Upper lobe of left lung (tissue), 4 donors: ENCODE data around the gene CYP24A1.

Source experiments
- POLR2A ChIP-seq, 4 donors: fragments of 450-650 bp; IDR thresholded peaks; one replicate each; pipeline ENCODE4 v1.5.1; 2016 to 2017; ENCODE audit warnings: antibody characterized with exemption in 4 of 4, mild to moderate bottlenecking in 2 of 4
- TF ChIP-seq, protein P1 (sequence below), 6 experiments: fragments of 450-650 bp in 4 of 6; fragments of 200-600 bp in 2 of 6; sonication (generic) in 2 of 6; IDR thresholded peaks; one replicate each; pipeline ENCODE4 v1.5.1; 2016 to 2019; ENCODE audit warnings: antibody characterized with exemption in 6 of 6

DNA sequence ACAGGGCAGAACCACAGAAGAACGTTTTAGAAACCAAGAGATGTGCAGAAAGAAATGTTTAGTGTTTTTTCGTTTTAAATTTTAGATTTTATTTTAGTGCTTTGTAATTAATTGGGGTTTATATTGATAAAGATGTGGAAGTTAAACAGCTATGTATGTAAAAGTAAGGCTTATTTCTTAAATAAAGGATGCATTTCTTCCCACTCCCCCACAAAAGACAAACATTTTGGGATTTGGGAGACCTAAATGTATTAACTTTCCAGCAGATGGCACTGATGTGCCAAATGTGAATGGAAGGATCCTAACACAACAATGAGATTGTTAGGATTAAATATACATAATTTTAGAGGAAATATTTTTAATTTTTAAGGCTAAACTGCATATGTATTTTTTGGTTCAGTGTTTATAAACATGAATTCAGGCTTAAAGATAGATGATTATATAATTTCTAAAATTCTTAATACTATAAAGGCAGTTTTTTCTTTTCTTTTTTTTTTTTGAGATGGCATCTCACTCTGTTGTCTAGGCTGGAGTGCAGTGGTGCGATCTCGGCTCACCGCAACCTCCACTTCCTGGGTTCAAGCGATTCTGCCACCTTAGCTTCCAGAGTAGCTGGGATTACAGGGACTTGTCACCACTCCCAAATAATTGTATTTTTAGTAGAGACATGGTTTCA is 46.1 kb upstream of the CYP24A1 start:
- TF ChIP-seq, protein P1, sequence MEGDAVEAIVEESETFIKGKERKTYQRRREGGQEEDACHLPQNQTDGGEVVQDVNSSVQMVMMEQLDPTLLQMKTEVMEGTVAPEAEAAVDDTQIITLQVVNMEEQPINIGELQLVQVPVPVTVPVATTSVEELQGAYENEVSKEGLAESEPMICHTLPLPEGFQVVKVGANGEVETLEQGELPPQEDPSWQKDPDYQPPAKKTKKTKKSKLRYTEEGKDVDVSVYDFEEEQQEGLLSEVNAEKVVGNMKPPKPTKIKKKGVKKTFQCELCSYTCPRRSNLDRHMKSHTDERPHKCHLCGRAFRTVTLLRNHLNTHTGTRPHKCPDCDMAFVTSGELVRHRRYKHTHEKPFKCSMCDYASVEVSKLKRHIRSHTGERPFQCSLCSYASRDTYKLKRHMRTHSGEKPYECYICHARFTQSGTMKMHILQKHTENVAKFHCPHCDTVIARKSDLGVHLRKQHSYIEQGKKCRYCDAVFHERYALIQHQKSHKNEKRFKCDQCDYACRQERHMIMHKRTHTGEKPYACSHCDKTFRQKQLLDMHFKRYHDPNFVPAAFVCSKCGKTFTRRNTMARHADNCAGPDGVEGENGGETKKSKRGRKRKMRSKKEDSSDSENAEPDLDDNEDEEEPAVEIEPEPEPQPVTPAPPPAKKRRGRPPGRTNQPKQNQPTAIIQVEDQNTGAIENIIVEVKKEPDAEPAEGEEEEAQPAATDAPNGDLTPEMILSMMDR (IDR thresholded peaks at IDR 0.05), result peak in 2 of 6 experiments; percentile 32 to 35
- no peak for TF ChIP-seq POLR2A (IDR thresholded peaks at IDR 0.05)
